ENCODE measurements around the gene NRXN3. TPM values are rescaled to one million over a fixed set of nuclear protein-coding genes. Genes with fewer than 3 reads are reported as not detected.
A peak's percentile ranks its signal among the peaks of the same experiment; 100 is the strongest.

Gene NRXN3
- total RNA-seq, 1 donor from 2014 or later: 1.6 TPM

DNA sequence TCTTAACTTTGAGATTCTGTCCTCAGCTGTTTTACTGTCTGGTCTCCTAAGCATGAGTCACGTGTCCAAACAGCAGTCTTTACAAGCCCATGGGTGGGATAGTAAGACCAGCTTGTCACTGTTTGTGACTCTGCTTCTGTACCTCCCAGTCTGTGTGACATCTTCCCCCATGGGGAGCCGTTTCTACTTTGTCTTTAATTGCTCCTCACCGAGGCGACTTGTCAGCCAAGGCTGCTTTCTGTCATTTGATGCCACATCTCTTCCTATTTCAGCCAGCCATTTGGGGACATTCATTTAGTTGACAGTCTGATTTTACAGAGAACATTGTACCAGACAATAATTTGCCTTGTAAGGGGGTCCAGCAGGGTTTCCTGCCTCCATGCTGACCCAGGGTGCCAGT lies 534.8 kb downstream of the NRXN3 start:
- Histone ChIP-seq H3K36me3 (ENCODE audit: control insufficient read depth, insufficient read depth, low read length) (no peaks in the 10 kb centered on the region), H3K27me3 (ENCODE audit: control insufficient read depth, insufficient read depth, low read length) (no peaks in the 10 kb centered on the region), H3K4me3 (ENCODE audit: low read depth, low read length) (no peak overlapping the region)
- no peak for DNase-seq (ENCODE audit: low read depth)
- TF ChIP-seq, protein P1, sequence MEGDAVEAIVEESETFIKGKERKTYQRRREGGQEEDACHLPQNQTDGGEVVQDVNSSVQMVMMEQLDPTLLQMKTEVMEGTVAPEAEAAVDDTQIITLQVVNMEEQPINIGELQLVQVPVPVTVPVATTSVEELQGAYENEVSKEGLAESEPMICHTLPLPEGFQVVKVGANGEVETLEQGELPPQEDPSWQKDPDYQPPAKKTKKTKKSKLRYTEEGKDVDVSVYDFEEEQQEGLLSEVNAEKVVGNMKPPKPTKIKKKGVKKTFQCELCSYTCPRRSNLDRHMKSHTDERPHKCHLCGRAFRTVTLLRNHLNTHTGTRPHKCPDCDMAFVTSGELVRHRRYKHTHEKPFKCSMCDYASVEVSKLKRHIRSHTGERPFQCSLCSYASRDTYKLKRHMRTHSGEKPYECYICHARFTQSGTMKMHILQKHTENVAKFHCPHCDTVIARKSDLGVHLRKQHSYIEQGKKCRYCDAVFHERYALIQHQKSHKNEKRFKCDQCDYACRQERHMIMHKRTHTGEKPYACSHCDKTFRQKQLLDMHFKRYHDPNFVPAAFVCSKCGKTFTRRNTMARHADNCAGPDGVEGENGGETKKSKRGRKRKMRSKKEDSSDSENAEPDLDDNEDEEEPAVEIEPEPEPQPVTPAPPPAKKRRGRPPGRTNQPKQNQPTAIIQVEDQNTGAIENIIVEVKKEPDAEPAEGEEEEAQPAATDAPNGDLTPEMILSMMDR (IDR thresholded peaks at IDR 0.05; ENCODE audit: insufficient read depth, low read length, poor library complexity, severe bottlenecking): no peak

DNA sequence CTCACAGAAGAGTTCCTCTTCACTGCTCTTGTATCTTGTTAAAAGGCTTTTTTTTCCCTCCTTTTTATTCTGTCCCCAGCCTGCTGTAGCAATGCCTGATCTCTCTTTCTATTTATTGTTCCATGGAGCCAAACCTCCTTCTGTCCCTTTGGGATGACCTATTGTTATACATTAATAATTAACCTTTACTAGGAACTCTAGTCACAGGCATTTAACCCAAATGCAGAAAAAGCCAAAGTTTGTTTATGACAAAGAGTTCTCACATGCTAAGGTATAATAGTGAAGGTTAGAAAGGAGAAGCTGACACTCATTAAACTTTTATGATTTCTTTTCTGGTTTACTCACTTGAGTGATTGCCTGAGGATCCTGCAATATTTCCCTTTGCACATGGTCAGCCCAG lies 535.8 kb downstream of the NRXN3 start:
- H3K36me3 ChIP-seq (ENCODE audit: control insufficient read depth, insufficient read depth, low read length): no peaks in the 10 kb centered on the region
- H3K27me3 ChIP-seq (ENCODE audit: control insufficient read depth, insufficient read depth, low read length): no peaks in the 10 kb centered on the region
- TF ChIP-seq, protein P1 (IDR thresholded peaks at IDR 0.05; ENCODE audit: insufficient read depth, low read length, poor library complexity, severe bottlenecking): no peak
- no peak for DNase-seq (ENCODE audit: low read depth)
- no peak overlapping the region for H3K4me3 ChIP-seq (ENCODE audit: low read depth, low read length)

DNA sequence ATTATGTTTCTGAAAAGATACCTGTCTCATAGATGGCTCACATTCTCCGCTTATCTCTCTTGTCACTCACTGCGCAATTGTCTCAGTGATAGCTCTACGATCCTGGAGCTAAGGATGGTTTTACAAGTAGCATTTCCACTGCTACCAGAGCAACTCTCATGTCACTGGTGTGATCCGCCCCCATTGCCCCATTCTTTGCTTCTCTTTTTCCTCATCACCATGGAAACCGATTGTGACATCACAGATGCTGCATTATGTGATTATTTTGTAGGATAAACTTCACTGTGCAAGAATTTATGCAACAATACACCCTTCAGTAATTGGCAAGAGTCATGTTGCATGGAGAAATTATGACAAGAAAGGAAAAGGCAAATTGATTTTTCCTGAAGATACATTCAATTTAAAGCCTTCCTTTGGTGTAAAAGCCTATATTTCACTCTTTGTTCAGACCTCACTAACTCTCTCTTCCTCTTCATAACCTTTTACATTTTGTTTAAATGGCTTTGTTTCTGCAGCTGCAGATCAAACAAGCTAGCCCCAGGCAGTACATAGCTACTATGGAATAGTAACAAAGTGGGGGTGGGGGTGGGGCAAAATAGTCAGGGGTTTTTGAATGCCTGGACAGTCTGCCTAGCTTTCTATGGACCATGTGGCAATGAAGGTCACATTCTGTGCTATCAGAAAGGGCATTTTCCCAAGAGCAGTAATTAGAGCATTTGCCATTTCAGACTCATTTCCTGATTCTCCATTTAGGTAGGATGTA lies 539.8 kb downstream of the NRXN3 start:
- DNase-seq (ENCODE audit: low read depth): no peak
- Histone ChIP-seq H3K4me3 (ENCODE audit: low read depth, low read length) (no peak overlapping the region), H3K27me3 (ENCODE audit: control insufficient read depth, insufficient read depth, low read length) (no peaks in the 10 kb centered on the region), H3K36me3 (ENCODE audit: control insufficient read depth, insufficient read depth, low read length) (no peaks in the 10 kb centered on the region)
- TF ChIP-seq, protein P1 (IDR thresholded peaks at IDR 0.05; ENCODE audit: insufficient read depth, low read length, poor library complexity, severe bottlenecking): no peak

GRCh38 chr14:78710963-78711362 lies 540.8 kb downstream of the NRXN3 start:
- peak; percentile 2 for DNase-seq (ENCODE audit: low read depth)
- H3K27me3 ChIP-seq (ENCODE audit: control insufficient read depth, insufficient read depth, low read length): no peaks in the 10 kb centered on the region
- no peak overlapping the region for H3K4me3 ChIP-seq (ENCODE audit: low read depth, low read length)
- no peaks in the 10 kb centered on the region for H3K36me3 ChIP-seq (ENCODE audit: control insufficient read depth, insufficient read depth, low read length)
- TF ChIP-seq, protein P1 (IDR thresholded peaks at IDR 0.05; ENCODE audit: insufficient read depth, low read length, poor library complexity, severe bottlenecking): no peak

DNA sequence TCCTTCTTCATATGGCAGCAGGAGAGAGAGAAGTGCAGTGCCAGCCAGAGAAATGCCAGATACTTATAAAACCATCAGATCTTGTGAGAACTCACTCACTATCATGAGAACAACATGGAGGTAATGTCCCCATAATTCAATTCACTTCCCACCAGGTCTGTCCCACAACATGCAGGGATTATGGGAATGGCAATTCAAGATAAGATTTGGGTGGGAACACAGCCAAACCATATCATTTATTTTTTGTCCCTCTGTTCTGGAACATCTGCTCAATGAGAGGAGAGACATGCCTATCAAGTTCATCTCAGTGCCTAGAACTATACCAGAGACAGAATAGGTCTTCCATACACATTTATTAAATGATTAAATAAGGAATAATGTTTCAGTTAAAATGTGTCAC lies 543.5 kb downstream of the NRXN3 start:
- H3K4me3 ChIP-seq (ENCODE audit: low read depth, low read length): no peak overlapping the region
- TF ChIP-seq, protein P1 (IDR thresholded peaks at IDR 0.05; ENCODE audit: insufficient read depth, low read length, poor library complexity, severe bottlenecking): no peak
- no peaks in the 10 kb centered on the region for H3K36me3 ChIP-seq (ENCODE audit: control insufficient read depth, insufficient read depth, low read length)
- H3K27me3 ChIP-seq (ENCODE audit: control insufficient read depth, insufficient read depth, low read length): no peaks in the 10 kb centered on the region
- DNase-seq (ENCODE audit: low read depth): no peak

GRCh38 chr14:78714711-78715110 lies 544.5 kb downstream of the NRXN3 start:
- H3K27me3 ChIP-seq (ENCODE audit: control insufficient read depth, insufficient read depth, low read length): no peaks in the 10 kb centered on the region
- H3K4me3 ChIP-seq (ENCODE audit: low read depth, low read length): no peak overlapping the region
- no peak for DNase-seq (ENCODE audit: low read depth)
- no peaks in the 10 kb centered on the region for H3K36me3 ChIP-seq (ENCODE audit: control insufficient read depth, insufficient read depth, low read length)
- TF ChIP-seq, protein P1 (IDR thresholded peaks at IDR 0.05; ENCODE audit: insufficient read depth, low read length, poor library complexity, severe bottlenecking): no peak
